Fibroblast of lung (primary cell): ENCODE results near the gene CDC42SE1. TPM values are rescaled to one million over a fixed set of nuclear protein-coding genes. Genes with fewer than 3 reads are reported as not detected.
A peak's percentile ranks its signal among the peaks of the same experiment; 100 is the strongest.

Source experiments
- DNase-seq, 2 donors: peaks; one replicate each; pipeline versions ENCODE4 v3.0.0 to v3.0.0-alpha.2; 2010; ENCODE audit warnings: low read depth in 2 of 2
- H2AFZ ChIP-seq: 2 replicates; pipeline ENCODE4 v1.5.1; 2012; ENCODE audit warnings: low read length, control low read depth, inconsistent platforms
- H3K27ac ChIP-seq: 2 replicates; pipeline ENCODE4 v1.5.1; 2011; ENCODE audit warnings: low read length, control low read depth; ENCODE audit not compliant: insufficient read depth
- H3K27me3 ChIP-seq: 2 replicates; pipeline ENCODE4 v1.5.1; 2011; ENCODE audit warnings: mild to moderate bottlenecking, low read length; ENCODE audit not compliant: control insufficient read depth, insufficient read depth
- H3K36me3 ChIP-seq: 2 replicates; pipeline ENCODE4 v1.5.1; 2011; ENCODE audit warnings: low read length; ENCODE audit not compliant: control insufficient read depth, insufficient read depth
- H3K4me1 ChIP-seq: 2 replicates; pipeline ENCODE4 v1.5.1; 2011; ENCODE audit warnings: low read length; ENCODE audit not compliant: control insufficient read depth, insufficient read depth; ENCODE audit errors: extremely low read depth
- H3K4me2 ChIP-seq: 2 replicates; pipeline ENCODE4 v1.5.1; 2011; ENCODE audit warnings: low read length, control low read depth; ENCODE audit not compliant: insufficient read depth; ENCODE audit errors: extremely low read depth
- H3K4me3 ChIP-seq, 4 experiments: fragments of 200-600 bp in 1 of 4; sonication (generic) in 1 of 4; replicated peaks in 1 of 4; 2 replicates each; pipeline ENCODE4 v1.5.1; 2011 to 2016; ENCODE audit warnings: low read length in 4 of 4, low read depth in 3 of 4, mild to moderate bottlenecking in 3 of 4, control low read depth in 2 of 4, inconsistent platforms in 1 of 4, mixed read lengths in 1 of 4; ENCODE audit not compliant: insufficient read depth in 1 of 4; ENCODE audit errors: control extremely low read depth in 1 of 4
- H3K79me2 ChIP-seq: 2 replicates; pipeline ENCODE4 v1.5.1; 2012; ENCODE audit warnings: mild to moderate bottlenecking, low read length, inconsistent platforms; ENCODE audit not compliant: control insufficient read depth, insufficient read depth
- H3K9ac ChIP-seq: 2 replicates; pipeline ENCODE4 v1.5.1; 2011; ENCODE audit warnings: mild to moderate bottlenecking, low read length, control low read depth; ENCODE audit not compliant: insufficient read depth
- H3K9me3 ChIP-seq: 2 replicates; pipeline ENCODE4 v1.5.1; 2012; ENCODE audit warnings: low read depth, low read length; ENCODE audit not compliant: control insufficient read depth, insufficient read depth
- H4K20me1 ChIP-seq: 2 replicates; pipeline ENCODE4 v1.5.1; 2011; ENCODE audit warnings: low read length; ENCODE audit not compliant: control insufficient read depth, insufficient read depth; ENCODE audit errors: extremely low read depth
- CTCF ChIP-seq, 2 donors: IDR thresholded peaks in 1 of 2; conservative IDR thresholded peaks in 1 of 2; 1 replicate in 1 of 2; 2 replicates in 1 of 2; pipeline ENCODE4 v1.5.1; 2011 to 2012; ENCODE audit warnings: low read length in 2 of 2, control low read depth in 1 of 2, inconsistent platforms in 1 of 2, low read depth in 1 of 2, mild to moderate bottlenecking in 1 of 2
- EZH2 ChIP-seq: IDR thresholded peaks from 2 replicates; pipeline ENCODE4 v1.5.1; 2012; ENCODE audit warnings: low read length, control low read depth, mild to moderate bottlenecking; ENCODE audit errors: missing control alignments
- polyA plus RNA-seq, 2 donors: library from polyadenylated mRNA; depleted of rRNA in 1 of 2; stranded (reverse) in 1 of 2; unstranded in 1 of 2; fragments of >200 nt; gene quantifications; 2 replicates each; pipeline ENCODE4 v1.2.1, GENCODE V29; 2011 to 2012; ENCODE audit warnings: missing spikeins in 1 of 2
- total RNA-seq: library from RNA; depleted of rRNA; stranded (reverse); fragments of >200 nt; gene quantifications from 2 replicates; pipeline ENCODE4 v1.2.1, GENCODE V29; 2014

Gene CDC42SE1
- total and polyA plus RNA-seq, 2 donors (not counting 1 experiment from before 2014, with no cell fraction given), result 36.5 to 49.9 TPM

- peaks cover 2% of the 10 kb centered on the region for H3K4me1 ChIP-seq
- no peak overlapping the region for H3K27ac ChIP-seq
- no peak overlapping the region for H2AFZ ChIP-seq
- DNase-seq, result no peak
- H3K4me3 ChIP-seq, result no peak overlapping the region
- H3K27me3 ChIP-seq, result no peaks in the 10 kb centered on the region
- no peak overlapping the region for H3K4me2 ChIP-seq
- peaks cover 7% of the 10 kb centered on the region for H3K79me2 ChIP-seq
- H3K9ac ChIP-seq, result no peak overlapping the region
- H3K36me3 ChIP-seq, result peaks cover 12% of the 10 kb centered on the region
- no peaks in the 10 kb centered on the region for H3K9me3 ChIP-seq
- H4K20me1 ChIP-seq, result no peaks in the 10 kb centered on the region
- TF ChIP-seq CTCF (conservative IDR thresholded peaks at IDR 0.05 in 1 of 2, IDR thresholded peaks at IDR 0.05 in 1 of 2; ENCODE audit: low read depth in 1 of 2, low read length in 2 of 2) (no peak), EZH2 (no peak)
These were observed 9.3 kb downstream of the CDC42SE1 start for GRCh38 chr1:151050051-151050688.

- no peak overlapping the region for H2AFZ ChIP-seq
These were observed 10.0 kb downstream of the CDC42SE1 start for GRCh38 chr1:151049458-151049857.

GRCh38 chr1:151048645-151049032 lies 10.8 kb downstream of the CDC42SE1 start:
- no peak for DNase-seq
- TF ChIP-seq CTCF (conservative IDR thresholded peaks at IDR 0.05 in 1 of 2, IDR thresholded peaks at IDR 0.05 in 1 of 2; ENCODE audit: low read depth in 1 of 2, low read length in 2 of 2), result no peak
- TF ChIP-seq EZH2, result no peak
- no peaks in the 10 kb centered on the region for H3K9me3 ChIP-seq
- no peaks in the 10 kb centered on the region for H3K27me3 ChIP-seq
- peaks cover 2% of the 10 kb centered on the region for H3K4me1 ChIP-seq
- H3K79me2 ChIP-seq, result peaks cover 4% of the 10 kb centered on the region
- no peak overlapping the region for H3K9ac ChIP-seq
- peak overlapping the region; percentile 53 to 81 (median 72) for H3K4me3 ChIP-seq
- no peaks in the 10 kb centered on the region for H4K20me1 ChIP-seq
- peaks cover 3% of the 10 kb centered on the region for H3K36me3 ChIP-seq
- peak overlapping the region; percentile 75 for H2AFZ ChIP-seq
- peak overlapping the region; percentile 98 for H3K4me2 ChIP-seq
- peak overlapping the region; percentile 75 for H3K27ac ChIP-seq

More at GRCh38 chr1:151049458-151049857, 10.0 kb downstream of the CDC42SE1 start:
- no peak for DNase-seq
- Histone ChIP-seq H3K27me3 (no peaks in the 10 kb centered on the region), H3K9me3 (no peaks in the 10 kb centered on the region), H3K4me2 (no peak overlapping the region), H4K20me1 (no peaks in the 10 kb centered on the region), H3K4me1 (peaks cover 2% of the 10 kb centered on the region), H3K79me2 (peaks cover 4% of the 10 kb centered on the region), H3K9ac (no peak overlapping the region), H3K27ac (no peak overlapping the region), H3K4me3 (no peak overlapping the region), H3K36me3 (peaks cover 6% of the 10 kb centered on the region)
- TF ChIP-seq CTCF (conservative IDR thresholded peaks at IDR 0.05 in 1 of 2, IDR thresholded peaks at IDR 0.05 in 1 of 2; ENCODE audit: low read depth in 1 of 2, low read length in 2 of 2), result no peak
- no peak for TF ChIP-seq EZH2
